ENCODE measurements around the gene NGF. TPM values are rescaled to one million over a fixed set of nuclear protein-coding genes. Genes with fewer than 3 reads are reported as not detected.
"Not testable (repeated sequence)": the region's sequence is repeated elsewhere in the genome, so short reads cannot be mapped to it uniquely, and the experiment has no call there.

The NGF gene
- total RNA-seq, 2 experiments from 2014 or later = not detected

DNA sequence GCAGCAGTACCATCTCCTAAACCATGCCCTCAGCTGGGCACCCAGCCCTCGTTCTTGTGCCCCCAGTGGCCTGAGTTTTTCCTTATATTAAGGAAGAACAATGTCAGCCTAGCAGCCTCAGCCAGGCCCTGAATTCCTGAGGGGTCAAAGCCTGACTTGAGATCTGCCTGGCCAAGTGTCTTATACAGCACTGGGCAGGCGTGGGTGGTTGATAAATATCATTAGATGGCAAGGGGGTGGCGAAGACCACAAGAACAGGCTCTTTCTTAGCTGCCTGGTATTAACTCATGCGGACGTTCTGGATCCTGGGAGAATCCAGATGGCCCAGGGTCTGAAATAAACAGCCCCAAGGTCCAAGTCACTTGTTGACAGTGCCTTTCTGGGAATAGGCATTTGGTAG is 18.3 kb downstream of the NGF start:
- H3K9me3 Mint-ChIP-seq (ENCODE audit: low read depth) = no peaks in the 10 kb centered on the region
- H3K36me3 Mint-ChIP-seq (ENCODE audit: low read depth) = no peaks in the 10 kb centered on the region
- H3K27ac Mint-ChIP-seq = no peak overlapping the region
- no peak overlapping the region for H3K4me3 Mint-ChIP-seq
- H3K4me1 Mint-ChIP-seq = no peaks in the 10 kb centered on the region
- intact Hi-C loops (cut with DNase I, micrococcal nuclease) = no loop called here
- CTCF ChIA-PET = no interaction called here
- POLR2A ChIA-PET = no interaction called here
- DNase-seq (no peak), ATAC-seq (no peak)
- peaks cover 18% of the 10 kb centered on the region for H3K27me3 Mint-ChIP-seq

- Mint-ChIP-seq H3K4me1 (no peaks in the 10 kb centered on the region), H3K36me3 (ENCODE audit: low read depth) (no peaks in the 10 kb centered on the region), H3K27ac (no peak overlapping the region), H3K4me3 (no peak overlapping the region), H3K27me3 (peaks cover 10% of the 10 kb centered on the region), H3K9me3 (ENCODE audit: low read depth) (no peaks in the 10 kb centered on the region)
- intact Hi-C loops (cut with DNase I, micrococcal nuclease) = no loop called here
- CTCF ChIA-PET = no interaction called here
- DNase-seq (no peak), ATAC-seq (no peak)
- POLR2A ChIA-PET = no interaction called here
These were observed 20.7 kb downstream of the NGF start for GRCh38 chr1:115317101-115318012.

GRCh38 chr1:115314765-115315164 is 23.3 kb downstream of the NGF start:
- Mint-ChIP-seq H3K4me1 (no peaks in the 10 kb centered on the region), H3K36me3 (ENCODE audit: low read depth) (no peaks in the 10 kb centered on the region), H3K4me3 (no peak overlapping the region), H3K9me3 (ENCODE audit: low read depth) (no peaks in the 10 kb centered on the region), H3K27ac (no peak overlapping the region), H3K27me3 (peaks cover 6% of the 10 kb centered on the region)
- CTCF ChIA-PET = no interaction called here
- intact Hi-C loops (cut with DNase I, micrococcal nuclease) = no loop called here
- ATAC-seq = no peak
- DNase-seq = no peak
- POLR2A ChIA-PET = no interaction called here

- no peaks in the 10 kb centered on the region for H3K9me3 Mint-ChIP-seq (ENCODE audit: low read depth)
- H3K27me3 Mint-ChIP-seq = peaks cover 4% of the 10 kb centered on the region
- DNase-seq (no peak), ATAC-seq (no peak)
- intact Hi-C loops (cut with DNase I, micrococcal nuclease) = no loop called here
- no peaks in the 10 kb centered on the region for H3K4me1 Mint-ChIP-seq
- ChIA-PET CTCF (no interaction called here), POLR2A (no interaction called here)
- H3K27ac Mint-ChIP-seq = no peak overlapping the region
- no peak overlapping the region for H3K4me3 Mint-ChIP-seq
- no peaks in the 10 kb centered on the region for H3K36me3 Mint-ChIP-seq (ENCODE audit: low read depth)
These were observed 24.0 kb downstream of the NGF start for GRCh38 chr1:115314092-115314491.

DNA sequence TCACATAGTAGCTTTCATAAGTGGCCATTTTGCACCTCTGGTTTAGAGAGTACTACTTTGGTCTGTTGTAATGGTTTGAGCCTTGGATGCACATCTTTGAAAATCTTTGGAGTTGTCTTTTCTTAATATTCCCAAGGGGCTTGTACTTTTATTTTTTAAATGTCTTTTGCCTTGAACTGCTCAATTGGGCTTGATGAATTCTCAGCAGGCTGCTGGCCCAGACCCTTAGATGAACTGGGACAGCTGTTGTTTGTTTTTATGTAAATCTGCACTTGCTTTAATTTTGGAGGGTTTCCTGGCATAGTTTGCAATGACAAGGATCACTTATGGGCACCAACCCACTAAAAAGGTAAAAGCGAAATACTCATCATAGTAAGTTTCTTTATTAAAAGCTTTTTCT is 24.9 kb downstream of the NGF start:
- intact Hi-C loops (cut with DNase I, micrococcal nuclease) = no loop called here
- DNase-seq (no peak), ATAC-seq (no peak)
- ChIA-PET CTCF (no interaction called here), POLR2A (no interaction called here)
- no peak overlapping the region for H3K27ac Mint-ChIP-seq
- H3K9me3 Mint-ChIP-seq (ENCODE audit: low read depth) = no peaks in the 10 kb centered on the region
- H3K27me3 Mint-ChIP-seq = no peaks in the 10 kb centered on the region
- no peak overlapping the region for H3K4me3 Mint-ChIP-seq
- no peaks in the 10 kb centered on the region for H3K4me1 Mint-ChIP-seq
- H3K36me3 Mint-ChIP-seq (ENCODE audit: low read depth) = no peaks in the 10 kb centered on the region

- DNase-seq (no peak), ATAC-seq (no peak)
- no peaks in the 10 kb centered on the region for H3K9me3 Mint-ChIP-seq (ENCODE audit: low read depth)
- no peaks in the 10 kb centered on the region for H3K4me1 Mint-ChIP-seq
- H3K36me3 Mint-ChIP-seq (ENCODE audit: low read depth) = no peaks in the 10 kb centered on the region
- no peak overlapping the region for H3K4me3 Mint-ChIP-seq
- intact Hi-C loops (cut with DNase I, micrococcal nuclease) = no loop called here
- POLR2A ChIA-PET = no interaction called here
- CTCF ChIA-PET = no interaction called here
- no peak overlapping the region for H3K27ac Mint-ChIP-seq
- no peaks in the 10 kb centered on the region for H3K27me3 Mint-ChIP-seq
These were observed 25.3 kb downstream of the NGF start for GRCh38 chr1:115312742-115313141.

GRCh38 chr1:115311474-115311989 is 26.5 kb downstream of the NGF start:
- ATAC-seq (no peak), DNase-seq (no peak)
- Mint-ChIP-seq H3K36me3 (ENCODE audit: low read depth) (no peaks in the 10 kb centered on the region), H3K9me3 (ENCODE audit: low read depth) (no peaks in the 10 kb centered on the region), H3K27me3 (peaks cover 4% of the 10 kb centered on the region), H3K4me1 (no peaks in the 10 kb centered on the region), H3K4me3 (no peak overlapping the region), H3K27ac (no peak overlapping the region)
- CTCF ChIA-PET = interaction anchor here (0.6 kb wide), 3 partner anchors 11 to 635 kb away, joined by 3 to 4 read pairs (median 3); no protein-coding TSS in a partner anchor
- POLR2A ChIA-PET = no interaction called here
- intact Hi-C loops (cut with DNase I, micrococcal nuclease) = no loop called here

DNA sequence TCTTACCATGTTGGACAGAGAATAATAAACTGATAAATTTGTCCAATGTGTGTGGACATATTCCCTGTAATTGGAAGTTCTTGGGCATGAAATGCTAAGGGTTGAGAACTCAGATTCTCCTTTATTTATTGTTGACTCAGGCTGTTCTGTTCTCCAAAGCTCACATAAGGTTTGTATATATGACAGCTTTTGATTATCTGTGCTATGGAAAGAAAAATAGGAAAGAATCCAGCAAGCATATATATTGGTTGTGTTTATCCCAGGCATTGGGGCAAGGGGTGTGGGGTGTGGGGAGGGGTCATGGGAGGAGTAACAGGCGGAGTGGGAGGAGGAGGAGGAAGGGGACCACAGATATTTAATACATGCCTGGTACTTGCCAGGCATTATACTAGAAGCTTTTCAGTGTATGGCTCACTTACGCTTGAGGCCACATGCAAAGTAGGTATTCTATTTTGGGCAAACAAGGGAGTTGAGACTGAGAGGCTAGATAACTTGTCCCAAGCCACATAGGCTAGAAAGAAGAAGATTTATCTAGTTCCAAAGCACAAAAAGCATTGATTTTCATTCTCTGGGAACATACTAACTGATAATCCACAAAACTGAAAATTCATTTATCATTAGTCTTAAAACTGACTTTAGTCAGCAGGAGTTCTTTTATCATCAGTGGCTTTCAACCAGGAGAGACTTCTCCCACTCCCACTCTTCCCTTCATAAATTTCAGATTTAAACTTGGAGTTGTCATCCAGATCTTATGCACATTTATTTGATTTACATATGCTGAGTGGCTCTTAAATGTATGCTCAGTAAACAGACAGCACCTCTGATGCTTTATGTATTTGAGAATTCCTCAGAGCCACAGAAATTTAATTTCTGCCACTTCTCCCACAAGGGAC is 27.2 kb downstream of the NGF start:
- peaks cover 4% of the 10 kb centered on the region for H3K27me3 Mint-ChIP-seq
- ChIA-PET CTCF (interaction anchor here (0.6 kb wide), 2 partner anchors 401 to 635 kb away, joined by 3 to 4 read pairs; no protein-coding TSS in a partner anchor), POLR2A (no interaction called here)
- no peak for DNase-seq
- no peaks in the 10 kb centered on the region for H3K9me3 Mint-ChIP-seq (ENCODE audit: low read depth)
- H3K4me1 Mint-ChIP-seq = no peaks in the 10 kb centered on the region
- no peak overlapping the region for H3K27ac Mint-ChIP-seq
- intact Hi-C loops (cut with DNase I, micrococcal nuclease) = no loop called here
- ATAC-seq = no peak
- H3K36me3 Mint-ChIP-seq (ENCODE audit: low read depth) = no peaks in the 10 kb centered on the region
- no peak overlapping the region for H3K4me3 Mint-ChIP-seq

GRCh38 chr1:115309504-115309903 is 28.5 kb downstream of the NGF start:
- H3K36me3 Mint-ChIP-seq (ENCODE audit: low read depth); H3K9me3 Mint-ChIP-seq (ENCODE audit: low read depth); intact Hi-C loops (cut with DNase I, micrococcal nuclease); H3K27me3 Mint-ChIP-seq; H3K4me3 Mint-ChIP-seq; POLR2A ChIA-PET; H3K27ac Mint-ChIP-seq; CTCF ChIA-PET; DNase-seq; ATAC-seq; H3K4me1 Mint-ChIP-seq: not testable (repeated sequence)

DNA sequence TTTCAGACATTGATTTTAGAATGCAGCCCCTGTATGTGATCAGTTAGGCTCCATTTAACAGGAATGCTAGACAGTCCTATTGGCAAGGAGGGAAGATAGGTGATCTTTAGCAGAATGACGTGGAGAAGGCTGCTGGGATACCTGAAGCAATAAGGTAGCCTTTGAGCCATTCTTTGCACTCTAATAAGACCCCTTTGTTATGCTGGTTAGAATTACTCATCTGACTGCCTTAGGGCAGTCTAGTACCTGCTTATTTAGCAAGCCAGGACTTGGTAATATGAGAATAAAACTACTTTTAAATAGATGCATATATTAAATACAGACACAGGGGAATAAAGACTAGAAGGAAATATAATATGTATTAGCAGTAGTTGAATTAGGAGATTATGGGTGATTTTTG is 29.1 kb downstream of the NGF start:
- H3K27me3 Mint-ChIP-seq = peaks cover 7% of the 10 kb centered on the region
- no peak overlapping the region for H3K27ac Mint-ChIP-seq
- no peaks in the 10 kb centered on the region for H3K36me3 Mint-ChIP-seq (ENCODE audit: low read depth)
- H3K9me3 Mint-ChIP-seq (ENCODE audit: low read depth) = no peaks in the 10 kb centered on the region
- ATAC-seq (no peak), DNase-seq (no peak)
- intact Hi-C loops (cut with DNase I, micrococcal nuclease) = no loop called here
- no peaks in the 10 kb centered on the region for H3K4me1 Mint-ChIP-seq
- CTCF ChIA-PET = no interaction called here
- POLR2A ChIA-PET = no interaction called here
- no peak overlapping the region for H3K4me3 Mint-ChIP-seq

- ATAC-seq = no peak
- Mint-ChIP-seq H3K27me3 (peaks cover 12% of the 10 kb centered on the region), H3K27ac (no peak overlapping the region), H3K36me3 (ENCODE audit: low read depth) (no peaks in the 10 kb centered on the region), H3K4me3 (no peak overlapping the region), H3K4me1 (no peaks in the 10 kb centered on the region), H3K9me3 (ENCODE audit: low read depth) (no peaks in the 10 kb centered on the region)
- intact Hi-C loops (cut with DNase I, micrococcal nuclease) = no loop called here
- ChIA-PET POLR2A (no interaction called here), CTCF (no interaction called here)
- no peak for DNase-seq
These were observed 30.4 kb downstream of the NGF start for GRCh38 chr1:115307661-115308060.

- Mint-ChIP-seq H3K27me3 (peaks cover 12% of the 10 kb centered on the region), H3K27ac (no peak overlapping the region), H3K4me1 (no peaks in the 10 kb centered on the region), H3K4me3 (no peak overlapping the region), H3K36me3 (ENCODE audit: low read depth) (no peaks in the 10 kb centered on the region), H3K9me3 (ENCODE audit: low read depth) (no peaks in the 10 kb centered on the region)
- ATAC-seq (no peak), DNase-seq (no peak)
- POLR2A ChIA-PET = no interaction called here
- CTCF ChIA-PET = no interaction called here
- intact Hi-C loops (cut with DNase I, micrococcal nuclease) = no loop called here
These were observed 31.9 kb downstream of the NGF start for GRCh38 chr1:115306146-115306545.

All from activated CD4-positive, alpha-beta T cell treated with anti-CD3 and anti-CD28 coated beads for 36 hours (primary cell).